GM12892 (cell line): Measurements from ENCODE around the gene KRT72. TPM values are rescaled to one million over a fixed set of nuclear protein-coding genes. Genes with fewer than 3 reads are reported as not detected.

Source experiments
- DNase-seq: peaks from one replicate; pipeline ENCODE4 v3.0.0; 2011; ENCODE audit not compliant: insufficient read length
- FAIRE-seq: peaks from 2 replicates; lab custom pipeline; 2011; peaks lifted over from hg19 to GRCh38; lab: Jason Lieb, UNC
- POLR2A ChIP-seq: IDR thresholded peaks from 2 replicates; pipeline ENCODE4 v1.6.1; 2011; ENCODE audit warnings: low read depth, low read length, control low read depth
- POLR2AphosphoS5 ChIP-seq: IDR thresholded peaks from 2 replicates; pipeline ENCODE4 v1.6.1; 2011; ENCODE audit warnings: low read depth, low read length, control low read depth
- TAF1 ChIP-seq: IDR thresholded peaks from 2 replicates; pipeline ENCODE4 v1.6.1; 2011; ENCODE audit warnings: low read depth, mild to moderate bottlenecking, control low read depth, low read length, borderline replicate concordance
- polyA plus RNA-seq: library from polyadenylated mRNA; unstranded; fragments of >200 nt; gene quantifications from one replicate; pipeline ENCODE4 v1.2.1, GENCODE V29; 2012; ENCODE audit warnings: missing spikeins, inconsistent platforms; ENCODE audit not compliant: missing spikeins

The KRT72 gene
- polyA plus RNA-seq, result not detected

DNA sequence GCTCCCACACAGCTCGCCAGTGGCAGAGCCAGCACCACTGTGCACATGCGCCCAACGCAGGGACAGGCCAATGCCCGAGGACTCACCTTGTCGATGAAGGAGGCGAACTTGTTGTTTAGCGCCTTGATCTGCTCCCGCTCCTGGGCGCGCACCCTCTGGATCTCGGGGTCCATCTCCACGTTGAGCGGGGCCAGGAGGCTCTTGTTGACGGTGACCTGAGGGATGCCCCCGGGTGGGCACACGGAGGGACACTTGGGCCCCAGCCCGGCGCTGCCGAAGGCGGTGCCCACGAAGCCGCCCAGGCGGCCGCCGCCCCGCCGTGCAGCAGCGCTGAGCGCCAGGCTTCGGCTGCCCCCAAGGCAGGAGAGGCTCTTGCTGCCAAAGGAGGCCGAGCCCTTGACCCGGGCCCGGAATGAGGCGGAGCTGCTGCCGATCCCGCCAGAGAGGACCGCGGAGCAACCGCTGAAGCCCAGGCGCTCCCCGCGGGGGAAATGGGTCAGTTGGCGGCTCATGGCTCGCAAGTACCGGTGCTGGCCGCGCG is at the start of gene KRT72:
KRT72 (minus strand) TSS at position 523 of the 541 bp plus-strand sequence; CDS start at position 512, 11 bp downstream.
- TF ChIP-seq TAF1 (no peak), POLR2AphosphoS5 (no peak), POLR2A (no peak)
- DNase-seq (no peak), FAIRE-seq (no peak)

DNA sequence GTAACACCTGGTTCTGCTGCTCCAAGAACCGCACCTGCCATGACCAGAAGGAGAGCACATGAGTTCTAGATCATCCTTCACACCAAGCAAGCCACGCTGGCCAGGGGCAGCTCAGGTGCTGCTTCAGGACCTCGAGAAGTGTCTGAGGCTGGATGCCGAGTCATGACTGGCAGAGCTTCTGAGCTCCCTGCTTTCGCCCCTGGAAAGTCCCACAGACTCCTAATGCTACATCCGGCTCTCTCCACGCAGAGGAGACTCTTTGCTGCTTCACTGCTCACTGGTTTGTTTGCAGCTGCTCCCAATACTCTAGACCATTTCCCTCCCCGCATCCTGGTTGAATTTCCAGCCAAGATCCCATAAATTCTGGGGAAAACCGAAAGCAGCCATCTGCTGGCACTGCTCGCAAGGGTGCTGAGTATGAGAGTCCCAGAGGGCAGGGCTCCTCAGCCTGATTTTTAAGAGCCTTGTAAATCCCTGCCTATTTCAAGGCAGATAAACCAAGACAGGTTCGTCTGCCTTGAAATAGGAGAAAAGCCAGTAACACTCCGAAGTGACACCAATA is 49.3 kb upstream of the KRT72 start:
- FAIRE-seq (no peak), DNase-seq (no peak)
- TF ChIP-seq TAF1 (no peak), POLR2A (no peak), POLR2AphosphoS5 (no peak)

DNA sequence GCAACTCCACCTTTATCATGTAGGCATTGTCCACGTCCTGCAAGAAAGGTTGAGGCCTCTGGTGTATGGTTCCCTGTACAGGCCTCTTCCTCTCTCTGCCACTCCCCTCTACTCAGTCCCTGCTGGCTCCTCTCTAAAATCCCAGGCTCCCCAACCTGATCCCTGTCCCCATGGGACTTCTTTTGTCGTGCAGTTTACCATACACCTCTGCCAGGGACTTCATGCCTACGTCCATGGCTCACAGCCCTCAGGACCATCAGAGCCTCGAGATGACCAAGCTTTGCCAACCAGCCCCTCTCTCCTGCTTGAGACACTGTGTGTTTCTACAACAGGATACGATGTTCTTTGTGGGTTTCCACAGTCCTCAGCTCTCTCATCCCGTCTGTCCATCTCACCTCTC is 47.8 kb upstream of the KRT72 start:
- DNase-seq, result no peak
- TF ChIP-seq TAF1, result no peak
- TF ChIP-seq POLR2AphosphoS5, result no peak
- TF ChIP-seq POLR2A, result no peak
- FAIRE-seq, result no peak

DNA sequence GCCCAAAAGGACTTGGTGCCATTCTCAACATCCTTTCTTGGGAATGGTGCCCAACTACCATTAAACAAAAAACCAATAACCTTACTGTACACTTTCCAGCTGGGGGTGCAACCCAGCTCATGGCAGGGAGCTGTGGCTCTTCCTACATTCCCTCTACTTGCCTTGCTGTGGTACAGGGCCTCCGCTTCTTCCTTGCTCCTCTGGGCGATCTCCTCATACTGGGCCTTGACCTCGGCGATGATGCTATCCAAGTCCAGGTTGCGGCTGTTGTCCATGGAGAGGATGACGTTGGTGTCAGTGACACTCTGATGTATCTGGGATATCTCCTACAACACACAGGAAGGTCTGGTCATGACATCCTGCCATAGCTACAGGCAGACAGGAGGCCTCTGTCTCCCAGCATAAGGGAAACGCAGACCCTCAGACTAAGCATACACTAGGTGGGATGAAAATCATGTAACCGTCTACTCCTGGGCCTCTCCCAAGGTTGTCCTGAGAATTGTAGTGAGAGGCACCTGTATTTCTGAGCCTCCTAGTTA is 46.8 kb upstream of the KRT72 start:
- no peak for FAIRE-seq
- DNase-seq, result no peak
- TF ChIP-seq POLR2AphosphoS5 (no peak), POLR2A (no peak), TAF1 (no peak)

DNA sequence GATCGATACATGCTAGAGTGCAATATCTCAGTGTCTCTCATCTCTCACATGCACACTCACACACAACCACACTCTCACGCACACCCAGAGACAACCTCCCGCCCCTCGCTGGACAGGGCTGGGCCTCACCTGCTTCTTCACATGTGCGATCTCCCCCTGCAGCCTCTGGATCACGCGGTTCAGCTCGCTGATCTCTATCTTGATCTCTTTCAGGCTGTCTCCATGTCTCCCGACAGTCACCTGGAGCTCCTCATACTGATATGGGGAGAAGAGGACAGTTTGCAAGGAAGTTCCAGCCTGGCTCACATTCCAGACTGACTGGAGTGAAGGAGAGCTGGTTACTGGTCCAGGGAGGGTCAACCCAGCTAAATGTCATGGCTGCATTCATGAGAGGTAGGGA is 46.3 kb upstream of the KRT72 start:
- FAIRE-seq (no peak), DNase-seq (no peak)
- no peak for TF ChIP-seq TAF1
- no peak for TF ChIP-seq POLR2AphosphoS5
- no peak for TF ChIP-seq POLR2A

DNA sequence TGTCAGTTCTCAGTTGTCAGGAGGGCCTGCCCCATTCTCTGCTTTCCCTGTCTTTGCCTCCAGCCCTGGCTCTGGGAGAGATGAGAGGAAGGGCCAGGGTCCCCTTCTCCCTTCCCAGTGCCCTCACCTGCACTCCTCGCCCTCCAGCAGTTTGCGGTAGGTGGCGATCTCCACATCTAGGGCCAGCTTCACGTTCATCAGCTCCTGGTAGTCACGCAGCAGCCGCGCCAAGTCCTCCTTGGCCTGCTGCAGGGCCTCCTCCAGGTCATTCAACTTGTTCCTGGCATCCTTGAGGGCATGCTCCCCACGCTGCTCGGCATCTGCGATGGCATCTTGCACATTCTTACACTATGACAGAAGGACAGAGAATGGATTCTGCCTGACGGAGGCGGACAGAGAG is 45.4 kb upstream of the KRT72 start:
- DNase-seq (no peak), FAIRE-seq (no peak)
- TF ChIP-seq TAF1 (no peak), POLR2A (no peak), POLR2AphosphoS5 (no peak)

DNA sequence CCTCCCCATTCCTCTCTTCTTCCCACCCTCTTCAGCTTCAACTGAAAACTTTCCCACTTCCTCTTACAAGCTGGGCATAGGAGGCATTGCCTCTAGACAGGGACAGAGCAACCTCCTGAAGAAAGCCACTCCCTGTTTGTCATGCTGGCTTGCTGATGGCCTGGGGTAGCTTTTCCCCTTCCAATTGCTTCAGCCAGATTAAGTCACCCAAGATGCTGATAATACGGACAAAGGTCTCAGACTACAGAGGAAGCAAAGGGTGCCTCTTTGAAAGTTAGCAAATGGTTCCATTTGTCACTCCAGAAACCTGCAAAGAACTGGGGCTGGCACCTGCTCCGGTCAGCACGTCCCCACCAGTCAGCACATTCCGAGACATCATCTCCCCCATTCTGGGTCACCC is 44.7 kb upstream of the KRT72 start:
- no peak for DNase-seq
- no peak for TF ChIP-seq TAF1
- TF ChIP-seq POLR2AphosphoS5, result no peak
- no peak for TF ChIP-seq POLR2A
- no peak for FAIRE-seq

DNA sequence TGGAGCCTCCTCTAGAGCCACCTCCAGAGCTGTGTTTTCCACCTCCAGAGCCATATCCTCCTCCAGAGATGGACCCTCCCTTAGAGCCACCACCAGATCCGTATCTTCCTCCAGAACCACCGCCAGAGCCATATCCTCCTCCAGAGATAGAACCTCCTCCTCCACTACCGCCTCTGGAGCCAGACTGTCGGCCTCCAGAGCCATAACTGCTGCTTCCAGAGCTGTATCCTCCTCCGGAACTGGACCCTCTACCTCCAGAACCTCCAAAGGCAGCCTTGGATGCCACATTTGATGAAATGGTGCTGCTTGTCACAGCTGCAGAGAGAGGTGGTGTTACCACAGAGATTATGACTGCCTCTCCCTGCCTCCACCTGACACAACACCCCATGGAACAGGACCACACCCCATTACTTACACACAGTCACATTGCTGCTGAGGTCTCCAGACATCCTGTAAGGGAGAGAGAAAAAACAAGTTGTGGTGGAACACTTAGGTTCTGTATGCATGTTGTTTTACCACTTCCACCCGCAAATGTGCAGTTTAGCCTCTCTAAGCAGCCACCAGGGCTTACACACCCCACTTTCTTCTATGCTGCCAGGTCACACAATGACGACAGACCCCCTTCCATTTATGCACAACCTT is 44.0 kb upstream of the KRT72 start:
- TF ChIP-seq POLR2AphosphoS5 (no peak), POLR2A (no peak), TAF1 (no peak)
- FAIRE-seq, result no peak
- DNase-seq, result no peak

DNA sequence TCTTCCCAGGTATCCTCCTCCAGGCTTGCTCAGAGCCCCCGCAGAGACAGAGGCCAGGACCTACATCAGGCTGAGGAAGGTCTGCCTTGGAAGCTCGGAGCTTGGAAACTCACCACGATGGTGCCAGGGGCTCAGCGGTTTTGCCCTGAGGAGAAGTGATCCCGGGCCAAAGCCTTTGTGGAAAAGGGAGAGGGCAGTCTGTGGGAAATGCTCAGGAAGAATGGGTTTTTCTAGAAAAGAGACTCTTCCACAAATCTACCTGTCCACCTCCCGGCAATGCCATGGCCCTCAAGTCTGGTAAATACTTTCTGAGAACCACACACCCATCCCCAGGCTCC is 42.8 kb upstream of the KRT72 start:
- DNase-seq, result no peak
- FAIRE-seq, result no peak
- no peak for TF ChIP-seq POLR2A

DNA sequence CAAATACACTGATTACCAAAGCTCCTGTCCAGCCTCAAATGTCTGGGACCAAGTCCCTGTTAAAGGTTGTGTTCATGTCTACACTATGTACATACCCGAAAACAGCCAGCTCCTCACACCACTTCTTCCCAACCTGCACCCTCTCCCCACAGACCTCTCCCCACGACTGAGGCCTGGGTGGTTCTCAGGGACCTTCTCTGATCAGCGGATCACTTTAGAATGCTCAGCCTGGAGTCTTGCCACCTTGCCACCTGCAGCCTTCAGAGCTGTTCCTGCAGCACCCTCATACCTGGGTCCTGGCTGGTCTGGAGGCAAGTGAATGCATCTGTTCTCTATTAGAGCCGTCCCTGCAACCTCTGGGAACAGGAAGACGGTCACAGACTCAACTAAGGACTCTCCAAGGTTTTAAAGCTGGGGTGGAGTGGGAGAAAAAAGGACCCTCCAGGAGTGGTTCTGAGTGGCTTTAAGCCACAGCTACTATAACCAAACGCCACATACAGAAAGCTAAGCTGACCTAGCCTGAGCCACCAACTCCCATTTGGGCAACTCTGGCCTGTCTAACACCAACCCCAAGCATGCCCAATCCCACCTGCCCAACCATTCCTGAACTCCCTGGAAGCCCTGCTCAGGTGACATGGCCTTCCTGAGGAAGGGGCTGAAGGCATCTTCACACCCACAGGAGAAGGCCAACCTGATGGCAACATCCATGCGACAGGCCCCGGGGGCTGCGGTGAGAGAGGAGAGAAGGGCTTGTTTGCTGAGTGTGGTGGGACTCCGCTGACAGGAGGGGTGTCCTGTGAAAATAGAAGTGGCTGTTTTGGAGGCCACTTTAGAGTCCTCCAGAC is 42.2 kb upstream of the KRT72 start:
- FAIRE-seq, result no peak

DNA sequence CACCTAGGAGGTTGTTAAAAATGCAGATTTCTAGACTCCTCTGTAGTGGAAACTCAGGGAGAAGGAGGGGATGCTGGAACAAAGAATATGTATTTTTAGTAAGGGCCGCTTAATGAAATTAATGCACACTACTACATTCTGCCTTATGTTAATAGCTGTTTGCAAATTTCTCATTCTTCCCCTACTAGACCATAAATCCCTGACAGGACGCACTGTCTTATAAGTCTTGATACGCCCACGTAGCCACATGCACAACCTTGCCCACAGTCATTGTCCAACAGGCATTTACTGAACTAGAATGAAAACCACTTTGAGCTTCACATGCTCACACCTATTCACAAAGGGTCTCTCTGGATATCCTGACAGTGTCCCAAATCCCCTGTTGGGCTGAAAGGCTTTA is 40.2 kb upstream of the KRT72 start:
- FAIRE-seq (no peak), DNase-seq (no peak)
- TF ChIP-seq POLR2AphosphoS5 (no peak), POLR2A (no peak), TAF1 (no peak)

More for the DNA sequence above, 42.2 kb upstream of the KRT72 start:
- DNase-seq, result no peak
- no peak for TF ChIP-seq TAF1

DNA sequence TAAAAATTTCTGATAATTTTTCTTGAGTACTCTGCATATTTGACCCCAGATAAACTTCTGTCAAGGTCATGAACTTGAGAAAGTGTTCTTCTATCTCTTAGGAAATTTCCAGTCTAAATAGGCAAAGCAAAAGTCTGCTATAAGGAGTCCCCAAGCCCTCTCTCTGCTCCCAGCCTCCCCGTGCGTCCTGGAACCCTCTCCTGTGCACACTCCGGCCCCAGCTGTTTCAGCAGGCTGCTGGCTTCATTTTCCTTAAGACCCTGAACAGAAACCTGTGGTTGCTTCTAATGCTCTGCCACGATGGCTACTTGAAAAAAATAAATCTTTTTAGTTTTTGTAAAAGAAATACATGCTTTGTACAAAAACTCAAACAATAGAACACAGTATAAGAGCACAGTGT is 36.0 kb upstream of the KRT72 start:
- no peak for TF ChIP-seq POLR2A
- TF ChIP-seq POLR2AphosphoS5, result no peak
- no peak for TF ChIP-seq TAF1
- FAIRE-seq, result no peak
- no peak for DNase-seq
